Stimulated activated CD4-positive, alpha-beta T cell treated with anti-CD3 and anti-CD28 coated beads, Interleukin-15, amount 100 ng/mL, for 24 hours (primary cell): ENCODE data around the gene CARF.
A peak's percentile ranks its signal among the peaks of the same experiment; 100 is the strongest.
"Not testable (repeated sequence)": the region's sequence is repeated elsewhere in the genome, so short reads cannot be mapped to it uniquely, and the experiment has no call there.

Experiments used
- DNase-seq: peaks from one replicate; pipeline ENCODE4 v3.0.0-alpha.2; 2020

Gene CARF

GRCh38 chr2:202941771-202942170 is 29.7 kb downstream of the CARF start:
- no peak for DNase-seq

DNA sequence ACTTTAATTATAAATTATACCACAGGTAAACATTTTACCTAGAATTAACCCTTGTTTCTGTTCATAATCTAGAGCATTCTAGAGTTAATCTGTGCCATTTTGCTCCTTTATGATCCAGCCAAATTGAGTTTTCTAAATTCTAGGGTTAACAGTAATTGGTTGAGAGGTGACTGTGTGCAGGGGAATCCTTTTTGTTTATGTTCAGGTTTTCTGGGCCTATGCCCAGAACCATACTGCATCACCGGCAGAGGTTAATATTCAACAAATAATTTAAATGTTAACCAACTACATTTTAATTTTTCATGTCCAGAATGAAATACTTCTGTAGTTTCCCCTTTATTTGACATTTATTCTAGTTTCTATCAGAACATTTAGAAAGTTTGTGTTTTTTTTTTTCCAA is 32.3 kb downstream of the CARF start:
- DNase-seq, result no peak

- no peak for DNase-seq
Observed at GRCh38 chr2:202944816-202945215, 32.7 kb downstream of the CARF start.

DNA sequence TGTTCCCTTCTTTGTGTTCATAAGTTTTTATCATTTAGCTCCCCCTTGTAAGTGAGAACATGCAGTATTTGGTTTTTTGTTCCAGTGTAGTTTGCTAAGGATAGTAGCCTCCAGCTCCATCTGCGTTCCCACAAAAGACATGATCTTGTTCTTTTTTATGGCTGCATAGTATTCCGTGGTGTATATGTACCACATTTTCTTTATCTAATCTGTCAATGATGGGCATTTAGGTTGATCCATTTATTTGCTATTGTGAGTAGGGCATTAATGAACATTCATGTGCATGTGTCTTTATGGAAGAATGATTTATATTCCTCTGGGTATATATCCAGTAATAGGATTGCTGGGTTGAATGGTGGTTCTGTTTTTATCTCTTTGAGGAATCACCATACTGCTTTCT is 33.4 kb downstream of the CARF start:
- DNase-seq, result no peak

GRCh38 chr2:202949333-202949732 is 37.3 kb downstream of the CARF start:
- DNase-seq, result not testable (repeated sequence)

- no peak for DNase-seq
Observed at GRCh38 chr2:202950592-202950991, 38.5 kb downstream of the CARF start.

DNA sequence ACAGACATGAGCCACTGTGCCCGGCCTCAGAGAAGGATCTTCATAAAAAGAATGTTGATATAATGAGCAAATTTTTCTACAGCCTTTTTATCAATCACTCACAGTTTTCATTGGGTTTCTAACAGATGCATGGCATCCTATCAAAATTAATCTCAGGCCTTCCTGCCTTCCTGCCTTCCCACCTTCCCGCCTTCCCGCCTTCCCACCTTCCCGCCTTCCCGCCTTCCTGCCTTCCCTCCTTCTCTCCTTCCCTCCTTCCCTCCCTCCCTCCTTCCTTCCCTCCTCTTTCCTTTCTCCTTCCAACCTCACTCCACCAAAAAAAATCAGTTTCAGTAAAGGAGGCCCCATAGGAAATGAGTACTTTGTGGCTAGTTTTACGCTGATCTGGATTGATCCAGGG is 48.4 kb downstream of the CARF start:
- DNase-seq, result no peak

DNA sequence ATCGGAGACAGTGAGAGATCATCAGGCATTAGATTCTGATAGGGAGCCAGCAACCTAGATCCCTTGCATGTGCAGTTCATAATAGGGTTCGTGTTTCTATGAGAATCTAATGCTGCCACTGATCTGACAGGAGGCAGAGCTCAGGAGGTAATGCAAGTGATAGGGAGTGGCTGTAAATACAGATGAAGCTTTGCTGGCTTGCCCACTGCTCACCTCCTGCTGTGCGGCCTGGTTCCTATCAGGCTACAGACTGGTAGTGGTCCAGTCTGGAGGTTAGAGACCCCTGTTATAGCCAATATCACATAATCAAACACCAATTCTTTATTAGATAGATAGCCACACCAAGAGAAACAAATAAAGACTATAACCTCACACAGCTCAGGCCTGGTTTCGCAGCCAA is 51.6 kb downstream of the CARF start:
- DNase-seq, result no peak

DNA sequence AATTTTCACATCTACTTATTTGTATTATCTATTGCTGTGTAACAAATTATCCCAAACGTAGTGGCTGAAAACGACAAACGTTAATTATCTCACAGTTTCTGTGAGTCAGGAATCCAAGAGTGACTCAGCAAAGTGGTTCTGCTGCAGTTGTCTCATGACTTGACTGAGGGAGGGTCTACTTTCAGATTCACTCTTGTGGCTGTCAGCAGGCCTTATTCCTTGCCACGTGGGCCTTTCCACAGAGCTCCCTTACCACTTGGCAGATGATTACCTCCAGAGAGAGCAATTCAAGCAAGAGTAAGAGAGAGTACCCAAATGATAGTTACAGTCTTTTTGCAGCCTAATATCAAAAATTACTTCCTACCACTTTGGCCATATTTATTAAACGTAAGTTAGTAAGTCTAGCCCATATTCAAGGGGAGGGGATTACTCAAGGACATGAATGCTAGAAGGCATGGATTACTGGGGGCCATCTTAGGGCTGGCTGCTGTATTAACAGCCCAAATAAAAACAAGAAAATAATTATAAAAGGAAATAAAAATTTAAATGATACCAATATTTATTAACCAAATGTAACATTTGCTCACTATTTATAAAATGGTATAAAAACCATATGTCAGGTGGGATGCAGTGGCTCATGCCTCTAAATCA is 53.9 kb downstream of the CARF start:
- DNase-seq, result peak; percentile 34

DNA sequence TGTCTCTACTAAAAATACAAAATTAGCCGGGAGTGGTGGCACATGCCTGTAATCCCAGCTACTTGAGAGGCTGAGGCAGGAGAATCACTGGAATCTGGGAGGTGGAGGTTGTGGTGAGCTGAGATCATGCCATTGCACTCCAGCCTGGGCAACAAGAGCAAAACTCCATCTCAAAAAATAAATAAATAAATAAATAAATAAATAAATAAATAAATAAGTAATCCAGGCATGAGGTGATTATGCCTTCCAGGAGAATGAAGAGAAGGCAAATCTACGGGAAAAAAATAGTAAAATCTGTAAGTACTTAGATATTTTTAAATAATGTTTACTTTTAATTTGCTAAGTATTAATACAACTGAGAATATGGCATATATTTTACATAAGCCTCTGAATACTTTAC is 57.3 kb downstream of the CARF start:
- not testable (repeated sequence) for DNase-seq

DNA sequence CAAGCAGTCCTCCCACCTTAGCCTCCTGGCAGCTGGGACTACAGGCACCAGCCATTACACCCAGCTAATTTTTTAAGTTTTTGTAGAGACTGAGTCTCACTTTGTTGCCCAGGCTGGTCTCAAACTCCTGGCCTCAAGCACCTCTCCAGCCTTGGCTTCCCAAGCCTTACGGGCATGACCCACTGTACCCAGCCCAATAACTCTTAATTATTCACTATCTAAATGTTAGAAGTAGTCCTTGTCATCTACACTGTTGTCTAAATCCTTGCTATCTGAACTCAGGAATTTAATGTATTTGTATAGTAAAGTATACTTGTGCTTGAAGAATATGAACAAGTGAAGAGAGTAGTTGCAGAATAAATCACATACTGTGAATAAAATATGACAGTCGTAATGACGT is 64.7 kb downstream of the CARF start:
- no peak for DNase-seq

GRCh38 chr2:202982779-202983491 is 70.9 kb downstream of the CARF start:
- no peak for DNase-seq

DNA sequence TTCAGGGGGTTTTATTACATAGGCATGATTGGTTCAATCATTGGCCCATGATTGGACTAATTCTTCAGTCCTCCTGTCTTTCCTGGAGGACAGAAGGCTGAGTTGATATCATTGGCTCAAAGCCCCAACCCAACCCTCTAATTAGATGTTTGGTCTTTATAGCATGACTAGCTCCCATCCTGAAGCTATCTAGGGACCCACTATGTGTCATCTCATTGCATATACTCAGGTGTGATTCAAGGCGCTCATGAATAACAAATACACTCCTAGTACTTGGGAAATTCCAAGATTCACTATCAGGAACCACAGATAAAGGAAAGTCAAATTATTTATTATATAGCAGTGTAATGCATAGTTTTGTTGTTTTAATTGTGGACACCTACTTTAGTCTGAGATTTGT is 77.7 kb downstream of the CARF start:
- DNase-seq, result no peak

GRCh38 chr2:202990501-202990900 is 78.4 kb downstream of the CARF start:
- no peak for DNase-seq

DNA sequence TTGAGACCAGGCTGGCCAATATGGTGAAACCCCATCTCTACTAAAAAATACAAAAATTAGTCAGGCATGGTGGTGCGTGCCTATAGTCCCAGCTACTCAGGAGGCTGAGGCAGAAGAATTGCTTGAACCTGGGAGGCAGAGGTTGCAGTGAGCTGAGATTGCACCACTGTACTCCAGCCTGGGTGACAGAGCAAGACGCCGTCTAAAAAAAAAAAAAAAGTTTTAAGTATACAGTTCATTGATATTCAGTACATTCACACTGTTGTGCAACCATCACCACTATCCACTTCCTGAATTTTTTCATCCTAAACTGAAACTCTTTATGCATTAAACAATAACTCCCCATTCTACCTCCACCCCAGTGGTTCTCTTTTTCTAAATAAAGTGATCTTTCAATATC is 85.0 kb downstream of the CARF start:
- DNase-seq, result not testable (repeated sequence)

DNA sequence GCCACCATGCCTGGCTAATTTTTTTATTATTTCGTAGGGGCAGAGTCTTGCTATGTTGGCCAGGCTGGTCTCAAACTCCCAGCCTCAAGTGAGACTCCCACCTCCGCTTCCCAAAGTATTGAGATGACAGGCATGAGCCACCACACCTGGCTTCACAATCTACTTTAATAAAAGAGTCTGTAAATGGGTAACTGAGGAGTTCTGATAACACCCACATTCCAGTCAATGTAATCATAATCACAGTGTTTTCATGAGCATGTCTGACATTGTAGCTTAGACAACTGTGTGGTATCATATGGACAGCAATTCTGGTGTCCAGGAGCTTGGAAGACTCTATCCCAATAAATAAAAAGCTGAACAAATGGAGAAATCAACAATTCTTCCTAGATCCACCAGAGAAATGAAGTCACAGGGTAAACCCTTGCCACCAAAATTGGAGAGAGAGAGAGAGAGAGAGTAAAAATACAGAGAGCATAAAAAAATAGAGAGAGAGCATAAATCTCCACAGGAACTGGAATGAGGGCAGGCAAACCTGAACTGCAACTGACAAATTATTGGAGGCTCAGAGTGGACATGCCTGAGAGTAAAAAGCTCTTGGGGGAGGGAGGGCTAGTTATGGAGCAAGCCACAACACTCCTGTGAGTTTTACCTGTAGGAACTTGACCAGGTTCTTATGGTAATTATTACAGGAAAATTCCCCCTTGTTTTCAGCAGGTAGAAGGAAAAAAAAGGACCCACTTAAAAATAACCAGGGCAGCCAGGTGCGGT is 90.2 kb downstream of the CARF start:
- no peak for DNase-seq

DNA sequence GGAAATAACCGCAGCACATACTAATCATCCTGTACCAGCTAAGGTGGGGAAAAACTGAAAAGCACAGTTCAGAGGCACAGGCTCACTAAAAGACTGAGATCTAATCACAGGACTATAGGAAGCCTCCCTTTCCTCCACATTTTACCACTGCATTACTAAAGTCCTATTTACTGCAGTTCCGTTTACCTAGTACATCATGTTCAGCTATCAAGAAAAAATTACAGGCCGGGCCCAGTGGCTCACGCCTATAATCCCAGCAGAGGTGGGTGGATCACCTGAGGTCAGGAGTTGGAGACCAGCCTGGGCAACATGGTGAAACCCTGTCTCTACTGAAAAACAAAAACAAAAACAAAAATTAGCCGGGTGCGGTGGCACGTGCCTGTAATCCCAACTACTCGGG is 91.6 kb downstream of the CARF start:
- no peak for DNase-seq

GRCh38 chr2:203014456-203015199 is 102.6 kb downstream of the CARF start, which contains the start of gene NBEAL1:
Gene NBEAL1 (plus strand): TSS chr2:203014875. CDS start chr2:203016385, 1,510 bp downstream.
- peak; percentile 96 for DNase-seq

GRCh38 chr2:203016716-203017115 is 104.6 kb downstream of the CARF start:
- no peak for DNase-seq

DNA sequence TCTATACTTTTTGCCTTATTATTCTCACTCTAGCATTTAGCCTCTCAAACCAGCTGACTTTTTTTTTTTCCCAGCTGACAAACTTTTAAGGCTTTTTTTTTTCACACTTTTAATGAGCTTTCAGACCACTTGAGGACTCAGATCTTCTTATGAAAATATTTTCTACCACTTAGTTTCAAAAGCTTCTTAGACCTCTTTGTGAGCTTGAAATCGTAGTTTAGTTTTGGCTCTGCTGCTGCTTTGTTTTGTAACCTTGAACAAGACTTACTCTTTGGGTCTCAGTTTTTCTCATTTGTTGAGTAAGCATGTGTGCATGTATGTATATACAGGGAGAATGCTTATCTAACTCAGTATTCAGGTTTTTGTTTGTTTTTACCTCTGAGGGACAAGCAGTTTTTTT is 106.1 kb downstream of the CARF start:
- DNase-seq, result no peak

DNA sequence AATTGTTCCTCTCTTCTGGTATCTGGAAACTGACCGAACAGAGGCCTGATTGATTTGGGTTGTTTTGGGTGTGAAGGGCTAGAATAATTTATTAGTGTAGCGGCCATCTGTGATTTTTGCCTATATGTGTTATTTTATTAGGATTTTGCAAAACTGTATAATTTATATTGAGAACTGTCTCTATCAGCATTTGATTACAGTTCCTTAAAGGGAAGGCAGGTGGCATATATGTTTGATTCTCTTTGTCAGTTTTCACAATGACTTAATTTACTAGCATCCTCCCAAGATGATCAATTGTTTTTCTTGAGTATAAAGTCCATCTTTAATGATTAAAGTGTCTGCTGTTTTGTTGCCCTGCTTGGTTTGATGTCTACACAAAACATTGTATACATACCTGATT is 107.1 kb downstream of the CARF start:
- DNase-seq, result no peak

- DNase-seq, result no peak
Observed at GRCh38 chr2:203021991-203022390, 109.9 kb downstream of the CARF start.

DNA sequence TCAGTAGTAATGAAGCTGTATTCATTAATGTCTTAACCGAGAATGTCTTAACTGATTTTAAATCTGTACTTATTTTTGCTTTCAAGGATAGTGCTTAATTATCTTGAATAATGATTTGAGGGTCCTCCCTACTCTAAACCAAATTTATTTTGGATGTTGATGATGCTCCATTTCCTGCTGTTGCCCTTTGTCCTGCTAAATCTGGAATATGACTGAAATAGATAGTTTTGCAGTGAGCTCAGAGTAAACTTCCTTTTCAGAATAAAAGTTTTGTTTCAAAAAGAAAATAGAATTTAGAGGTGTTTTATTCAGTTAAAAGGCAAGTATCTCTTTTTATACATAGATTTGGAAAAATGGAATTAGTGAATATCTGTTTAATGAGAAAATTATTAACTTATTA is 110.7 kb downstream of the CARF start:
- no peak for DNase-seq
